ENCODE measurements around the gene UBQLN1. TPM values are rescaled to one million over a fixed set of nuclear protein-coding genes. Genes with fewer than 3 reads are reported as not detected.

UBQLN1 gene
- total and polyA plus RNA-seq, 9 of the 15 experiments (the other 6 are each of a cell fraction or from before 2014, with no cell fraction given), result 7.5 to 120 (median 52.8) TPM

- TF ChIP-seq, protein P1, sequence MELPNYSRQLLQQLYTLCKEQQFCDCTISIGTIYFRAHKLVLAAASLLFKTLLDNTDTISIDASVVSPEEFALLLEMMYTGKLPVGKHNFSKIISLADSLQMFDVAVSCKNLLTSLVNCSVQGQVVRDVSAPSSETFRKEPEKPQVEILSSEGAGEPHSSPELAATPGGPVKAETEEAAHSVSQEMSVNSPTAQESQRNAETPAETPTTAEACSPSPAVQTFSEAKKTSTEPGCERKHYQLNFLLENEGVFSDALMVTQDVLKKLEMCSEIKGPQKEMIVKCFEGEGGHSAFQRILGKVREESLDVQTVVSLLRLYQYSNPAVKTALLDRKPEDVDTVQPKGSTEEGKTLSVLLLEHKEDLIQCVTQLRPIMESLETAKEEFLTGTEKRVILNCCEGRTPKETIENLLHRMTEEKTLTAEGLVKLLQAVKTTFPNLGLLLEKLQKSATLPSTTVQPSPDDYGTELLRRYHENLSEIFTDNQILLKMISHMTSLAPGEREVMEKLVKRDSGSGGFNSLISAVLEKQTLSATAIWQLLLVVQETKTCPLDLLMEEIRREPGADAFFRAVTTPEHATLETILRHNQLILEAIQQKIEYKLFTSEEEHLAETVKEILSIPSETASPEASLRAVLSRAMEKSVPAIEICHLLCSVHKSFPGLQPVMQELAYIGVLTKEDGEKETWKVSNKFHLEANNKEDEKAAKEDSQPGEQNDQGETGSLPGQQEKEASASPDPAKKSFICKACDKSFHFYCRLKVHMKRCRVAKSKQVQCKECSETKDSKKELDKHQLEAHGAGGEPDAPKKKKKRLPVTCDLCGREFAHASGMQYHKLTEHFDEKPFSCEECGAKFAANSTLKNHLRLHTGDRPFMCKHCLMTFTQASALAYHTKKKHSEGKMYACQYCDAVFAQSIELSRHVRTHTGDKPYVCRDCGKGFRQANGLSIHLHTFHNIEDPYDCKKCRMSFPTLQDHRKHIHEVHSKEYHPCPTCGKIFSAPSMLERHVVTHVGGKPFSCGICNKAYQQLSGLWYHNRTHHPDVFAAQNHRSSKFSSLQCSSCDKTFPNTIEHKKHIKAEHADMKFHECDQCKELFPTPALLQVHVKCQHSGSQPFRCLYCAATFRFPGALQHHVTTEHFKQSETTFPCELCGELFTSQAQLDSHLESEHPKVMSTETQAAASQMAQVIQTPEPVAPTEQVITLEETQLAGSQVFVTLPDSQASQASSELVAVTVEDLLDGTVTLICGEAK (IDR thresholded peaks at IDR 0.05), result 0 out of 2 replicates have a peak, but pooled peaks have one; percentile 27
- TF ChIP-seq, protein P1 (CRISPR knock-in tag; IDR thresholded peaks at IDR 0.05), result peak; percentile 43; the same call in 1 of the 2 replicates
- TF ChIP-seq PRPF4 (IDR thresholded peaks at IDR 0.05; ENCODE audit: insufficient read depth, low read depth, low read length, poor library complexity, severe bottlenecking) (no peak), ZNF263 (CRISPR knock-in tag; IDR thresholded peaks at IDR 0.05; ENCODE audit: borderline replicate concordance) (peak; percentile 61; the same call in 1 of the 2 replicates), HDAC3 (IDR thresholded peaks at IDR 0.05; ENCODE audit: borderline replicate concordance, partially characterized antibody) (no peak), ZNF507 (tag; conservative IDR thresholded peaks at IDR 0.05) (no peak), RBM17 (IDR thresholded peaks at IDR 0.05; ENCODE audit: borderline replicate concordance, low read depth, low read length) (no peak)
- TF ChIP-seq, protein P2, sequence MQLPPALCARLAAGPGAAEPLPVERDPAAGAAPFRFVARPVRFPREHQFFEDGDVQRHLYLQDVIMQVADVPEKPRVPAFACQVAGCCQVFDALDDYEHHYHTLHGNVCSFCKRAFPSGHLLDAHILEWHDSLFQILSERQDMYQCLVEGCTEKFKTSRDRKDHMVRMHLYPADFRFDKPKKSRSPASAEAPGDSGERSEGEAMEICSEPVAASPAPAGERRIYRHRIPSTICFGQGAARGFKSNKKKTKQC (CRISPR knock-in tag; IDR thresholded peaks at IDR 0.05), result no peak
These were observed at the start of gene UBQLN1 (continued) for GRCh38 chr9:83707768-83708514.

Measured in K562 (cell line).